Ovary (tissue), 3 donors: ENCODE results near the gene BTBD9.

ENCODE experiments used
- CTCF ChIP-seq, 3 donors: fragments of 450-650 bp in 2 of 3; fragments of 200-600 bp in 1 of 3; IDR thresholded peaks; one replicate each; pipeline versions ENCODE4 v1.5.1 to v1.8.0; 2016 to 2022; ENCODE audit warnings: antibody characterized with exemption in 3 of 3, mild to moderate bottlenecking in 1 of 3
- POLR2A ChIP-seq: fragments of 450-650 bp; IDR thresholded peaks from one replicate; pipeline ENCODE4 v1.6.1; 2017; ENCODE audit warnings: antibody characterized with exemption, mild to moderate bottlenecking, moderate library complexity
- donor health status: DM: no; HTN: no; CAD: no.

GRCh38 chr6:38143191-38144150 is 496.3 kb downstream of the BTBD9 start:
- TF ChIP-seq CTCF (IDR thresholded peaks at IDR 0.05) (no peak), POLR2A (no peak)
